A549 (cell line): ENCODE results near the gene KCNIP3. TPM values are rescaled to one million over a fixed set of nuclear protein-coding genes. Genes with fewer than 3 reads are reported as not detected.

Experiments
- ATAC-seq, 2 experiments: fragments of 200-7000 bp in 1 of 2; fragments of >200 bp in 1 of 2; cut with Nextera tagmentation in 1 of 2; cut with Tn5 transposase in 1 of 2; 3 replicates each; pipeline versions ENCODE4 v1.8.0 to v1.9.1; 2018 to 2020; ENCODE audit warnings: mild to moderate bottlenecking in 1 of 2, moderate library complexity in 1 of 2
- CTCF ChIA-PET: fragments of 300-600 bp; sonication (Branson Sonifier 250); formaldehyde crosslinking; extraction: SDS; loops from one replicate; lab custom pipeline; 2021; ENCODE audit warnings: antibody characterized with exemption, inconsistent platforms; lab: Yijun Ruan, JAX
- POLR2A ChIA-PET: fragments of 350-600 bp; formaldehyde crosslinking; extraction: SDS; loops from one replicate; lab custom pipeline; 2021; ENCODE audit warnings: antibody characterized with exemption, inconsistent platforms; lab: Yijun Ruan, JAX
- DNase-seq, 2 experiments: peaks; one replicate each; pipeline versions ENCODE4 v3.0.0 to v3.0.0-alpha.2; 2011 to 2016; ENCODE audit warnings: low read depth in 1 of 2, low spot score in 1 of 2
- FAIRE-seq: peaks from 2 replicates; lab custom pipeline; 2011; peaks lifted over from hg19 to GRCh38; lab: Jason Lieb, UNC
- H3K27ac ChIP-seq, 2 experiments: fragments of >200 bp; sonication (Bioruptor Twin); formaldehyde crosslinking; 3 replicates each; pipeline ENCODE4 v1.5.1; 2016 to 2017
- H3K4me1 ChIP-seq: fragments of >200 bp; sonication (Bioruptor Twin); formaldehyde crosslinking; 3 replicates; pipeline ENCODE4 v1.6.1; 2016
- H3K4me2 ChIP-seq: fragments of >200 bp; sonication (Bioruptor Twin); formaldehyde crosslinking; 3 replicates; pipeline ENCODE4 v1.6.1; 2016
- H3K4me3 ChIP-seq: fragments of >200 bp; sonication (Bioruptor Twin); formaldehyde crosslinking; 3 replicates; pipeline ENCODE4 v1.5.1; 2016
- H3K9me3 ChIP-seq: fragments of >200 bp; sonication (Bioruptor Twin); formaldehyde crosslinking; 3 replicates; pipeline ENCODE4 v1.6.1; 2016
- ATOH8 ChIP-seq: fragments of 250-450 bp; sonication (Bioruptor Pico); IDR thresholded peaks from 2 replicates; pipeline ENCODE4 v1.5.0; 2020; ENCODE audit warnings: low read depth, mild to moderate bottlenecking, moderate library complexity
- BHLHE40 ChIP-seq: IDR thresholded peaks from 2 replicates; pipeline ENCODE4 v1.6.1; 2012; ENCODE audit warnings: low read depth, low read length, inconsistent platforms
- CEBPB ChIP-seq, 2 experiments: fragments of >200 bp in 1 of 2; sonication (Bioruptor Twin) in 1 of 2; formaldehyde crosslinking in 1 of 2; IDR thresholded peaks; 2 replicates each; pipeline ENCODE4 v1.6.1; 2012 to 2016
- CHD2 ChIP-seq: fragments of 150-350 bp; IDR thresholded peaks from 2 replicates; pipeline ENCODE4 v1.6.1; 2014; ENCODE audit warnings: low read length; ENCODE audit not compliant: partially characterized antibody
- CHD4 ChIP-seq: fragments of 200-600 bp; sonication (generic); IDR thresholded peaks from 2 replicates; pipeline ENCODE4 v1.6.1; 2016; ENCODE audit warnings: antibody characterized with exemption, mild to moderate bottlenecking, borderline replicate concordance
- E2F6 ChIP-seq: IDR thresholded peaks from 2 replicates; pipeline ENCODE4 v1.6.1; 2012; ENCODE audit warnings: low read depth, borderline replicate concordance
- EHF ChIP-seq: fragments of 250-450 bp; sonication (Bioruptor Pico); IDR thresholded peaks from 2 replicates; pipeline ENCODE4 v1.5.0; 2020; ENCODE audit warnings: mild to moderate bottlenecking
- ESRRA ChIP-seq: fragments of 150-350 bp; IDR thresholded peaks from 2 replicates; pipeline ENCODE4 v1.6.1; 2014; ENCODE audit warnings: mild to moderate bottlenecking, low read length, borderline replicate concordance
- FOSB ChIP-seq: fragments of 250-450 bp; sonication (Bioruptor Pico); IDR thresholded peaks from 2 replicates; pipeline ENCODE4 v1.5.0; 2020; ENCODE audit warnings: mild to moderate bottlenecking, moderate library complexity
- GATA3 ChIP-seq: IDR thresholded peaks from 2 replicates; pipeline ENCODE4 v1.6.1; 2012; ENCODE audit warnings: borderline replicate concordance
- HDAC2 ChIP-seq: fragments of 200-600 bp; sonication (generic); IDR thresholded peaks from 2 replicates; pipeline ENCODE4 v1.6.1; 2016
- HES2 ChIP-seq: fragments of >200 bp; sonication (Bioruptor Twin); formaldehyde crosslinking; IDR thresholded peaks from 2 replicates; pipeline ENCODE4 v1.6.1; 2016
- HMGXB4 ChIP-seq: fragments of 250-450 bp; sonication (Bioruptor Pico); IDR thresholded peaks from 2 replicates; pipeline ENCODE4 v1.5.0; 2021; ENCODE audit warnings: mild to moderate bottlenecking, moderate library complexity, borderline replicate concordance
- JUN ChIP-seq, 2 experiments: fragments of >200 bp; sonication (Bioruptor Twin); formaldehyde crosslinking; IDR thresholded peaks; 2 replicates in 1 of 2; 3 replicates in 1 of 2; pipeline ENCODE4 v1.6.1; 2016 to 2017
- MAFK ChIP-seq: fragments of 450-650 bp; IDR thresholded peaks from 2 replicates; pipeline ENCODE4 v1.6.1; 2014; ENCODE audit not compliant: partially characterized antibody
- MAX ChIP-seq: IDR thresholded peaks from 2 replicates; pipeline ENCODE4 v1.6.1; 2012
- NPAS2 ChIP-seq: fragments of 250-450 bp; sonication (Bioruptor Pico); IDR thresholded peaks from 2 replicates; pipeline ENCODE4 v1.8.0; 2022; ENCODE audit warnings: mild to moderate bottlenecking, moderate library complexity, borderline replicate concordance
- PHF8 ChIP-seq: fragments of 200-600 bp; sonication (generic); IDR thresholded peaks from 2 replicates; pipeline ENCODE4 v1.6.1; 2016; ENCODE audit warnings: low read depth, mild to moderate bottlenecking, antibody characterized with exemption, moderate library complexity, borderline replicate concordance
- POLR2AphosphoS2 ChIP-seq: conservative IDR thresholded peaks from 2 replicates; pipeline ENCODE4 v1.6.1; 2012; ENCODE audit warnings: low read length, improper control_type of control experiment, inconsistent platforms
- RARB ChIP-seq: fragments of 250-450 bp; sonication (Bioruptor Pico); IDR thresholded peaks from 2 replicates; pipeline ENCODE4 v1.8.0; 2021; ENCODE audit warnings: mild to moderate bottlenecking, moderate library complexity
- RCOR1 ChIP-seq: fragments of 150-350 bp; IDR thresholded peaks from 2 replicates; pipeline ENCODE4 v1.6.1; 2014; ENCODE audit warnings: antibody characterized with exemption, low read length, low read depth
- TP53 ChIP-seq: fragments of 250-450 bp; sonication (Bioruptor Pico); IDR thresholded peaks from 2 replicates; pipeline ENCODE4 v1.5.0; 2021; ENCODE audit warnings: mild to moderate bottlenecking, moderate library complexity
- USF2 ChIP-seq: fragments of 450-650 bp; IDR thresholded peaks from 2 replicates; pipeline ENCODE4 v1.6.1; 2014; ENCODE audit warnings: antibody characterized with exemption
- ZFP36 ChIP-seq: fragments of 450-650 bp; IDR thresholded peaks from 2 replicates; pipeline ENCODE4 v1.6.1; 2014; ENCODE audit warnings: borderline replicate concordance; ENCODE audit not compliant: partially characterized antibody
- WGBS: methylation state at CpG from one replicate; pipeline ENCODE4 v1.1.6; 2017; ENCODE audit errors: missing lambda C conversion rate; 5-methylcytosine and 5-hydroxymethylcytosine counted together
- polyA plus RNA-seq, 4 experiments: library from polyadenylated mRNA; depleted of rRNA in 3 of 4; stranded (reverse); fragments of >200 nt; fragmentation: RNase III in 1 of 4; extraction: RNeasy Plus Mini Kit Qiagen cat#74134 plus additional on column Dnase treatment in 1 of 4; gene quantifications; 2 replicates in 3 of 4; 3 replicates in 1 of 4; pipeline ENCODE4 v1.2.3, GENCODE V29; 2011 to 2017

KCNIP3 gene
- polyA plus RNA-seq, 2 of the 4 experiments (the other 2 are of a cell fraction): 0.13 to 0.84 TPM

- CTCF ChIA-PET: no interaction called here
- TF ChIP-seq EHF (CRISPR knock-in tag): no peak
- TF ChIP-seq HMGXB4 (CRISPR knock-in tag): no peak
- no peak for TF ChIP-seq USF2
- TF ChIP-seq BHLHE40: no peak
- no peak for TF ChIP-seq ESRRA
- no peak for TF ChIP-seq POLR2AphosphoS2
- TF ChIP-seq GATA3: no peak
- no peak for TF ChIP-seq CHD4
- no peak for TF ChIP-seq ATOH8 (CRISPR knock-in tag)
- no peak for TF ChIP-seq FOSB
- no peak for TF ChIP-seq ZFP36
- Histone ChIP-seq H3K4me3 (no peak overlapping the region), H3K4me1 (no peaks in the 10 kb centered on the region), H3K9me3 (peaks cover 31% of the 10 kb centered on the region), H3K27ac (no peak overlapping the region), H3K4me2 (no peak overlapping the region)
- ATAC-seq (no peak), DNase-seq (no peak), FAIRE-seq (no peak)
- 52% methylated on average over 18 of the region's 22 CpGs for WGBS
- POLR2A ChIA-PET: no interaction called here
Observed at GRCh38 chr2:95276244-95276887, 20.8 kb upstream of the KCNIP3 start.

- 100% methylated on average over 1 of the region's 9 CpGs for WGBS
- no peak overlapping the region for H3K27ac ChIP-seq
- DNase-seq: no peak
- no peak overlapping the region for H3K4me2 ChIP-seq
- no peak for TF ChIP-seq CHD2
- TF ChIP-seq, all 56 proteins: peak for 0
- ChIA-PET CTCF (no interaction called here), POLR2A (no interaction called here)
- no peak for FAIRE-seq
- no peak for ATAC-seq
- no peaks in the 10 kb centered on the region for H3K4me1 ChIP-seq
- no peak overlapping the region for H3K4me3 ChIP-seq
- H3K9me3 ChIP-seq: peaks cover 29% of the 10 kb centered on the region
Observed at GRCh38 chr2:95276888-95277245, 20.3 kb upstream of the KCNIP3 start.

GRCh38 chr2:95277246-95277906, 19.8 kb upstream of the KCNIP3 start:
- ATAC-seq (no peak), DNase-seq (no peak), FAIRE-seq (no peak)
- no peaks in the 10 kb centered on the region for H3K4me1 ChIP-seq
- 46% methylated on average over 10 of the region's 11 CpGs for WGBS
- peaks cover 29% of the 10 kb centered on the region for H3K9me3 ChIP-seq
- no peak overlapping the region for H3K4me2 ChIP-seq
- TF ChIP-seq TP53 (CRISPR knock-in tag): no peak
- no peak for TF ChIP-seq RCOR1
- no peak for TF ChIP-seq HDAC2
- TF ChIP-seq HES2: no peak
- TF ChIP-seq MAX: no peak
- TF ChIP-seq PHF8: no peak
- no peak for TF ChIP-seq MAFK
- no peak for TF ChIP-seq GATA3
- TF ChIP-seq CEBPB (IDR thresholded peaks at IDR 0.05): no peak
- no peak for TF ChIP-seq RARB (CRISPR knock-in tag)
- no peak for TF ChIP-seq NPAS2 (CRISPR knock-in tag)
- TF ChIP-seq JUN (IDR thresholded peaks at IDR 0.05): no peak
- TF ChIP-seq E2F6: no peak
- ChIA-PET POLR2A (no interaction called here), CTCF (no interaction called here)
- no peak overlapping the region for H3K4me3 ChIP-seq
- H3K27ac ChIP-seq: no peak overlapping the region
